Osteoblast (primary cell): ENCODE results near the gene PKN2. TPM values are rescaled to one million over a fixed set of nuclear protein-coding genes. Genes with fewer than 3 reads are reported as not detected.

Experiments used
- DNase-seq: peaks from one replicate; pipeline ENCODE4 v3.0.0; 2011; ENCODE audit warnings: low spot score, mixed read lengths; ENCODE audit not compliant: insufficient read length; ENCODE audit errors: missing footprints
- H2AFZ ChIP-seq: 2 replicates; pipeline ENCODE4 v1.6.0; 2011; ENCODE audit warnings: mild to moderate bottlenecking, low read length
- H3K27ac ChIP-seq: 2 replicates; pipeline ENCODE4 v1.5.1; 2011; ENCODE audit warnings: mild to moderate bottlenecking, low read depth, low read length, moderate library complexity
- H3K27me3 ChIP-seq: 2 replicates; pipeline ENCODE4 v1.6.0; 2012; ENCODE audit warnings: mild to moderate bottlenecking, control low read depth, inconsistent platforms, low read length, moderate library complexity; ENCODE audit not compliant: insufficient read depth
- H3K36me3 ChIP-seq: 2 replicates; pipeline ENCODE4 v1.5.1; 2011; ENCODE audit warnings: mild to moderate bottlenecking, low read length, control low read depth, moderate library complexity; ENCODE audit not compliant: insufficient read depth
- H3K4me1 ChIP-seq: 2 replicates; pipeline ENCODE4 v1.5.1; 2011; ENCODE audit warnings: mild to moderate bottlenecking, low read length, control low read depth, moderate library complexity; ENCODE audit not compliant: insufficient read depth
- H3K4me2 ChIP-seq: 2 replicates; pipeline ENCODE4 v1.6.0; 2011; ENCODE audit warnings: mild to moderate bottlenecking, low read length; ENCODE audit not compliant: insufficient read depth
- H3K4me3 ChIP-seq: fragments of 200-600 bp; sonication (generic); 3 replicates; pipeline ENCODE4 v1.5.1; 2012; ENCODE audit warnings: mild to moderate bottlenecking, low read length, inconsistent platforms; ENCODE audit not compliant: insufficient read depth
- H3K79me2 ChIP-seq: 2 replicates; pipeline ENCODE4 v1.6.0; 2012; ENCODE audit warnings: mild to moderate bottlenecking, low read length, control low read depth, inconsistent platforms; ENCODE audit not compliant: insufficient read depth
- H3K9me3 ChIP-seq: 2 replicates; pipeline ENCODE4 v1.5.1; 2011; ENCODE audit warnings: low read depth, low read length, control low read depth
- H4K20me1 ChIP-seq: 2 replicates; pipeline ENCODE4 v1.6.0; 2012; ENCODE audit warnings: mild to moderate bottlenecking, low read length, control low read depth; ENCODE audit not compliant: insufficient read depth
- CTCF ChIP-seq: IDR thresholded peaks from 2 replicates; pipeline ENCODE4 v1.5.1; 2011; ENCODE audit warnings: mild to moderate bottlenecking, low read depth, low read length, moderate library complexity; ENCODE audit errors: extremely low read depth
- total RNA-seq: library from RNA; depleted of rRNA; stranded (reverse); fragments of >200 nt; gene quantifications from 2 replicates; pipeline ENCODE4 v1.2.3, GENCODE V29; 2012

Gene PKN2
- total RNA-seq, 1 donor, result 43.4 TPM

GRCh38 chr1:88678405-88678804 lies 5.7 kb upstream of the PKN2 start:
- no peak for DNase-seq
- peaks cover 6% of the 10 kb centered on the region for H3K4me1 ChIP-seq
- no peaks in the 10 kb centered on the region for H4K20me1 ChIP-seq
- H3K4me3 ChIP-seq, result no peak overlapping the region
- no peaks in the 10 kb centered on the region for H3K27me3 ChIP-seq
- no peak overlapping the region for H3K27ac ChIP-seq
- H3K79me2 ChIP-seq, result peaks cover 4% of the 10 kb centered on the region
- no peak overlapping the region for H3K4me2 ChIP-seq
- no peak for TF ChIP-seq CTCF
- no peaks in the 10 kb centered on the region for H3K9me3 ChIP-seq
- H3K36me3 ChIP-seq, result no peaks in the 10 kb centered on the region
- H2AFZ ChIP-seq, result no peak overlapping the region

GRCh38 chr1:88680471-88680870 lies 3.6 kb upstream of the PKN2 start:
- H3K79me2 ChIP-seq, result peaks cover 15% of the 10 kb centered on the region
- H3K4me3 ChIP-seq, result no peak overlapping the region
- H3K4me1 ChIP-seq, result peaks cover 6% of the 10 kb centered on the region
- H2AFZ ChIP-seq, result no peak overlapping the region
- no peaks in the 10 kb centered on the region for H4K20me1 ChIP-seq
- H3K36me3 ChIP-seq, result no peaks in the 10 kb centered on the region
- DNase-seq, result no peak
- H3K27me3 ChIP-seq, result no peaks in the 10 kb centered on the region
- H3K4me2 ChIP-seq, result no peak overlapping the region
- no peak overlapping the region for H3K27ac ChIP-seq
- no peak for TF ChIP-seq CTCF
- no peaks in the 10 kb centered on the region for H3K9me3 ChIP-seq

GRCh38 chr1:88680911-88681622 lies 3.0 kb upstream of the PKN2 start:
- Histone ChIP-seq H3K27ac (no peak overlapping the region), H3K9me3 (no peaks in the 10 kb centered on the region), H3K79me2 (peaks cover 21% of the 10 kb centered on the region), H3K27me3 (no peaks in the 10 kb centered on the region), H3K4me1 (peaks cover 11% of the 10 kb centered on the region), H2AFZ (no peak overlapping the region), H3K4me3 (no peak overlapping the region), H3K36me3 (no peaks in the 10 kb centered on the region), H4K20me1 (peaks cover 5% of the 10 kb centered on the region), H3K4me2 (no peak overlapping the region)
- DNase-seq, result no peak
- TF ChIP-seq CTCF, result no peak

- H3K4me2 ChIP-seq, result peak overlapping the region; percentile 92
- H3K79me2 ChIP-seq, result peaks cover 57% of the 10 kb centered on the region
- peaks cover 5% of the 10 kb centered on the region for H4K20me1 ChIP-seq
- H3K4me3 ChIP-seq, result peak overlapping the region; percentile 89
- peak overlapping the region; percentile 84 for H2AFZ ChIP-seq
- H3K27me3 ChIP-seq, result no peaks in the 10 kb centered on the region
- H3K4me1 ChIP-seq, result peaks cover 19% of the 10 kb centered on the region
- H3K36me3 ChIP-seq, result no peaks in the 10 kb centered on the region
- TF ChIP-seq CTCF, result no peak
- H3K9me3 ChIP-seq, result no peaks in the 10 kb centered on the region
- peak overlapping the region; percentile 72 for H3K27ac ChIP-seq
- peak; percentile 88 for DNase-seq
Observed at GRCh38 chr1:88684482-88685258, 597 bp downstream of the PKN2 start.
